Transverse colon (tissue), 4 donors: ENCODE results near the gene ORC3. TPM values are rescaled to one million over a fixed set of nuclear protein-coding genes. Genes with fewer than 3 reads are reported as not detected.

ENCODE experiments used
- DNase-seq: peaks from one replicate; pipeline ENCODE4 v3.0.0-alpha.2; 2019
- H3K27ac ChIP-seq, 4 donors: fragments of 200-600 bp; sonication (generic); 2 replicates each; pipeline ENCODE4 v1.5.1; 2016 to 2018; ENCODE audit warnings: inconsistent platforms in 4 of 4
- H3K27me3 ChIP-seq: fragments of 200-600 bp; sonication (generic); 2 replicates; pipeline ENCODE4 v1.5.1; 2017; ENCODE audit warnings: inconsistent platforms
- H3K36me3 ChIP-seq, 4 donors: fragments of 200-600 bp; sonication (generic); 2 replicates each; pipeline ENCODE4 v1.5.1; 2017 to 2019; ENCODE audit warnings: inconsistent platforms in 4 of 4
- H3K4me1 ChIP-seq, 4 donors: fragments of 200-600 bp; sonication (generic); 2 replicates each; pipeline ENCODE4 v1.5.1; 2017 to 2020; ENCODE audit warnings: inconsistent platforms in 4 of 4
- H3K4me3 ChIP-seq, 4 donors: fragments of 200-600 bp; sonication (generic); 1 replicate in 1 of 4; 2 replicates in 3 of 4; pipeline versions ENCODE4 v1.5.1 to v1.6.1; 2017 to 2019; ENCODE audit warnings: inconsistent platforms in 4 of 4
- H3K9me3 ChIP-seq, 2 donors: fragments of 200-600 bp; sonication (generic); 2 replicates each; pipeline ENCODE4 v1.5.1; 2017 to 2019; ENCODE audit warnings: inconsistent platforms in 2 of 2
- EP300 ChIP-seq: sonication (generic); formaldehyde crosslinking; IDR thresholded peaks from one replicate; pipeline ENCODE4 v1.6.1; 2017; ENCODE audit warnings: antibody characterized with exemption, low read depth
- POLR2A ChIP-seq: fragments of 450-650 bp; IDR thresholded peaks from one replicate; pipeline ENCODE4 v1.6.1; 2016; ENCODE audit warnings: antibody characterized with exemption, mild to moderate bottlenecking, moderate library complexity
- POLR2AphosphoS5 ChIP-seq, 3 donors: sonication (generic); formaldehyde crosslinking; IDR thresholded peaks; one replicate each; pipeline ENCODE4 v1.6.1; 2016; ENCODE audit warnings: antibody characterized with exemption in 3 of 3
- WGBS, 2 donors: methylation state at CpG; one replicate each; pipeline ENCODE4 v1.1.5; 2018; ENCODE audit warnings: low coverage in 1 of 2; 5-methylcytosine and 5-hydroxymethylcytosine counted together
- in situ Hi-C, 4 donors: fragments of 200-750 bp; cut with MboI; loops; one replicate each; pipeline versions ENCODE4 v1.15.0 to v1.15.1; 2017; ENCODE audit warnings: low sequenced_read_pairs in 3 of 4, low pct_ligation_motif_present in 1 of 4, low pct_unique_long_range_greater_than_20kb in 1 of 4
- intact Hi-C: fragments of 100-400 bp; cut with DNase I; formaldehyde crosslinking; loops from one replicate; pipeline ENCODE4 v1.15.1; 2023; ENCODE audit warnings: low total_unique reads
- total RNA-seq, 4 donors: library from RNA; depleted of rRNA; stranded (reverse); fragments of >200 nt; gene quantifications; one replicate each; pipeline ENCODE4 v1.1.0, GENCODE V29; 2016
- TF ChIP-seq, protein P1 (sequence below), 5 experiments: fragments of 200-600 bp in 3 of 5; fragments of 450-650 bp in 2 of 5; sonication (generic) in 3 of 5; IDR thresholded peaks; 1 replicate in 2 of 5; 2 replicates in 3 of 5; pipeline ENCODE4 v1.5.1; 2016 to 2017; ENCODE audit warnings: antibody characterized with exemption in 5 of 5, inconsistent platforms in 3 of 5, mild to moderate bottlenecking in 2 of 5, moderate library complexity in 1 of 5

Gene ORC3
- total RNA-seq, 4 donors from 2014 or later: 2.2 to 18.4 (median 17.8) TPM

DNA sequence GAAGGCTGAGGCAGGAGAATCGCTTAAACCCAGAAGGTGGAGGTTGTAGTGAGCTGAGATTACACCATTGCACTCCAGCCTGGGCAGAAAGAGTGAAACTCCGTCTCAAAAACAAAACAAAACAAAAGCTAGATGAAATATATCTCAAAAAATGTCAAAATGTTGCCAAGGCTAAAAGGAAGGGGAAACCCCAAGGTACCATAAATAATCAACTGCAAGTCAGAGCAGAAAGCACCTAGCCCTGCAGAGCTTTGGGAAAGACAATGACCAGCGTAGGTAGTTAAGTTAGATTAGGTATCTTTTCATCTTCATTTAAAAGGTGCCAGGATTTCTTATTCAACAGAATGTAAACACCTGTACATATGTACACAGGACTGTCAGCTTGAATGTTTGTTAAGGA lies 79.1 kb downstream of the ORC3 start:
- no peaks in the 10 kb centered on the region for H3K4me1 ChIP-seq
- no peak for DNase-seq
- TF ChIP-seq, protein P1, sequence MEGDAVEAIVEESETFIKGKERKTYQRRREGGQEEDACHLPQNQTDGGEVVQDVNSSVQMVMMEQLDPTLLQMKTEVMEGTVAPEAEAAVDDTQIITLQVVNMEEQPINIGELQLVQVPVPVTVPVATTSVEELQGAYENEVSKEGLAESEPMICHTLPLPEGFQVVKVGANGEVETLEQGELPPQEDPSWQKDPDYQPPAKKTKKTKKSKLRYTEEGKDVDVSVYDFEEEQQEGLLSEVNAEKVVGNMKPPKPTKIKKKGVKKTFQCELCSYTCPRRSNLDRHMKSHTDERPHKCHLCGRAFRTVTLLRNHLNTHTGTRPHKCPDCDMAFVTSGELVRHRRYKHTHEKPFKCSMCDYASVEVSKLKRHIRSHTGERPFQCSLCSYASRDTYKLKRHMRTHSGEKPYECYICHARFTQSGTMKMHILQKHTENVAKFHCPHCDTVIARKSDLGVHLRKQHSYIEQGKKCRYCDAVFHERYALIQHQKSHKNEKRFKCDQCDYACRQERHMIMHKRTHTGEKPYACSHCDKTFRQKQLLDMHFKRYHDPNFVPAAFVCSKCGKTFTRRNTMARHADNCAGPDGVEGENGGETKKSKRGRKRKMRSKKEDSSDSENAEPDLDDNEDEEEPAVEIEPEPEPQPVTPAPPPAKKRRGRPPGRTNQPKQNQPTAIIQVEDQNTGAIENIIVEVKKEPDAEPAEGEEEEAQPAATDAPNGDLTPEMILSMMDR (IDR thresholded peaks at IDR 0.05): no peak
- TF ChIP-seq EP300 (no peak), POLR2A (no peak), POLR2AphosphoS5 (IDR thresholded peaks at IDR 0.05) (no peak)
- H3K27ac ChIP-seq: no peak overlapping the region
- in situ Hi-C loops (no loop called here), intact Hi-C loops (no loop called here)
- H3K4me3 ChIP-seq: no peak overlapping the region
- peaks cover 0 to 18% (median 3%) of the 10 kb centered on the region in 4 donors for H3K36me3 ChIP-seq
- WGBS, 2 donors: 52 to 72% methylated on average over 3 of the region's 3 CpGs
- no peaks in the 10 kb centered on the region for H3K9me3 ChIP-seq
- H3K27me3 ChIP-seq: no peaks in the 10 kb centered on the region

- TF ChIP-seq, protein P1 (IDR thresholded peaks at IDR 0.05): no peak
Measured at GRCh38 chr6:87670707-87671106, 80.8 kb downstream of the ORC3 start.

GRCh38 chr6:87671555-87672029 lies 81.7 kb downstream of the ORC3 start:
- TF ChIP-seq, protein P1 (IDR thresholded peaks at IDR 0.05): no peak
- TF ChIP-seq EP300: no peak
- no peak for TF ChIP-seq POLR2AphosphoS5 (IDR thresholded peaks at IDR 0.05)
- TF ChIP-seq POLR2A: no peak
- Histone ChIP-seq H3K4me3 (no peak overlapping the region), H3K27ac (no peak overlapping the region), H3K36me3 (peaks cover 0 to 34% (median 8%) of the 10 kb centered on the region in 4 donors), H3K27me3 (no peaks in the 10 kb centered on the region), H3K9me3 (no peaks in the 10 kb centered on the region), H3K4me1 (no peaks in the 10 kb centered on the region)
- in situ Hi-C loops (no loop called here), intact Hi-C loops (no loop called here)
- DNase-seq: no peak
- WGBS, 2 donors: 76 to 87% methylated on average over 6 of the region's 6 CpGs

More at GRCh38 chr6:87670707-87671106, 80.8 kb downstream of the ORC3 start:
- DNase-seq: no peak
- in situ Hi-C loops (no loop called here), intact Hi-C loops (no loop called here)
- Histone ChIP-seq H3K27me3 (no peaks in the 10 kb centered on the region), H3K27ac (no peak overlapping the region), H3K4me3 (no peak overlapping the region), H3K9me3 (no peaks in the 10 kb centered on the region), H3K36me3 (peaks cover 0 to 31% (median 8%) of the 10 kb centered on the region in 4 donors), H3K4me1 (no peaks in the 10 kb centered on the region)
- 20 to 65% methylated on average over 1 to 2 of the region's 2 CpGs for WGBS, 2 donors

DNA sequence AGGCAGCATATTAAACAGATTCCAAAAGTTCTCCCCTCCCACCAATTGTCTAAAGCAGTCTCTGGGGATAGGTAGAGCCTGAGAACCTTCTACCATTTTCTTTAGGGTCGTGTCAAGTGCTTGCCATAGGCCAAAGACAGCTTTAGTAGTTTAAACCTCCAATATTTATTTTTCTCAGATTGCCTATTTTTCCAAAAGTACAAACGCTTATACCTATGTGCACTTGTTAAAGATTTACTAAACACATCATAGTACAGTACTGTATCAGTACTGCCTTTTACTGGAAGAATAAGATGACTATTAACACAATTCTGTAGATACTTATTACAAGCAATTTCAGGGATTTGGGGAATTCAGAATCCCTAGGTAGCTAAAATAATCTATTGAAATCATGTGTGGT lies 82.7 kb downstream of the ORC3 start:
- H3K4me1 ChIP-seq: no peaks in the 10 kb centered on the region
- no peak overlapping the region for H3K27ac ChIP-seq
- no peaks in the 10 kb centered on the region for H3K27me3 ChIP-seq
- intact Hi-C loops (no loop called here), in situ Hi-C loops (no loop called here)
- TF ChIP-seq POLR2AphosphoS5 (IDR thresholded peaks at IDR 0.05) (no peak), EP300 (no peak)
- H3K4me3 ChIP-seq: no peak overlapping the region
- peaks cover 0 to 43% (median 11%) of the 10 kb centered on the region in 4 donors for H3K36me3 ChIP-seq
- DNase-seq: no peak
- no peaks in the 10 kb centered on the region for H3K9me3 ChIP-seq
- WGBS, 2 donors: 71 to 81% methylated on average over 2 of the region's 2 CpGs

DNA sequence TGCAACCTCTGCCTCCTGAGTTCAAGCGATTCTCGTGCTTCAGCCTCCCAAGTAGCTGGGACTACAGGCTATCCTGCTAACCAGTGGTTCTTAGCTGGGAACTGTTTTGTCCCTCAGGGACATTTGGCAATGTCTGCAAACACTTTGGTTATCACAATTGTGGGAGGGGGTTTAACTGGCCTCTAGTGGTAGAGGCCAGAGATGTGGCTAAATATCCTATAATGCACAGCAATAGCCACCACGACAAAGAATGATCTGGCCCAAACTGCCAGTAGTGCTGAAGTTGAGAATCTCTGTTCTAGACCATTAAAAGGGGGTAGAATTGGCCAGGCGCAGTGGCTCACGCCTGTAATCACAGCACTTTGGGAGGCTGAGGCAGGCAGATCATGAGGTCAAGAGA lies 83.3 kb downstream of the ORC3 start:
- 33 to 98% methylated on average over 1 to 5 of the region's 5 CpGs for WGBS, 2 donors

More for the DNA sequence above, 83.3 kb downstream of the ORC3 start:
- no peak overlapping the region for H3K4me3 ChIP-seq
- no peak for DNase-seq
- H3K27ac ChIP-seq: no peak overlapping the region
- TF ChIP-seq POLR2AphosphoS5 (IDR thresholded peaks at IDR 0.05): no peak
- TF ChIP-seq POLR2A: no peak
- TF ChIP-seq, protein P1 (IDR thresholded peaks at IDR 0.05): no peak
- no peak for TF ChIP-seq EP300
- H3K36me3 ChIP-seq: peaks cover 0 to 49% (median 14%) of the 10 kb centered on the region in 4 donors
- intact Hi-C loops: no loop called here
- peaks cover 0 to 6% (median 0%) of the 10 kb centered on the region in 4 donors for H3K4me1 ChIP-seq
- no peaks in the 10 kb centered on the region for H3K27me3 ChIP-seq
- no peaks in the 10 kb centered on the region for H3K9me3 ChIP-seq
- in situ Hi-C loops: no loop called here
